ENCODE data around the gene RAPGEF3. TPM values are rescaled to one million over a fixed set of nuclear protein-coding genes. Genes with fewer than 3 reads are reported as not detected.

RAPGEF3 gene
- total and polyA plus RNA-seq, 9 of the 15 experiments (the other 6 are each of a cell fraction or from before 2014, with no cell fraction given): 0.03 to 0.78 (median 0.37) TPM; not detected in 1

DNA sequence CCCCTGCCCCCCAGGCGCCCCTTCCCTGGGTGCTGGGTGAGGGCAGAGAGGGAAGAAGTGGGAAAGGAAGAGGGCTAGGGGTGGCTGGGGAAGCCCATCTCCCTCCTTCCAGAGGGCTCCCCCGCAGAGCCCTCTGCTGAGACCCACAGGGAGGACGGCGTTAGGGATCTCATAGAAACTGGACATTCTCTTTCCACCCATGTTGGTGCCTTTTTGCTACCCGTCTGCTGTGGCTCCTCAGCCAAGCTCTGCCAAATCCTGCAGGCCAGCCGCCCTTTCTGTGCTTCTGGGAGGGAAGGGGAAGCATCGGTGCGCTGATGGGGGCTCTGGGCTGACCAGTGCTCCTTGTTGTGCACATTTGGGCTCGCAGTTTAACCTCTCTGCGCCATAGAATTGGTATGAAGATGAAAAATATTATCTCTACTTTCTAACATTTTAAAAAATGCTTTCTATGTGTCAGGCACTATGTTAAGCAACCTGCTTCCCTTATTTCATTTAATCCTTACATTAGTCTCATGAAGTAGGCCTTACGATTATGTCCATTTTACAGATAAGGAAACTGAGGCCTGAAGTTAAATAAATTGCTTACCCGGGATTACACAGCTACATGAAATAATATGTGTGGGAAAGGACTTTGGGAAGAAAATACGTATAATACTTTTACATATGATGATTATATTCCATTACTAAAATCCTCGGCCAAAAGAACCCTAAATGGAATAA is 15.3 kb upstream of the RAPGEF3 start (continued):
- TF ChIP-seq, protein P1, sequence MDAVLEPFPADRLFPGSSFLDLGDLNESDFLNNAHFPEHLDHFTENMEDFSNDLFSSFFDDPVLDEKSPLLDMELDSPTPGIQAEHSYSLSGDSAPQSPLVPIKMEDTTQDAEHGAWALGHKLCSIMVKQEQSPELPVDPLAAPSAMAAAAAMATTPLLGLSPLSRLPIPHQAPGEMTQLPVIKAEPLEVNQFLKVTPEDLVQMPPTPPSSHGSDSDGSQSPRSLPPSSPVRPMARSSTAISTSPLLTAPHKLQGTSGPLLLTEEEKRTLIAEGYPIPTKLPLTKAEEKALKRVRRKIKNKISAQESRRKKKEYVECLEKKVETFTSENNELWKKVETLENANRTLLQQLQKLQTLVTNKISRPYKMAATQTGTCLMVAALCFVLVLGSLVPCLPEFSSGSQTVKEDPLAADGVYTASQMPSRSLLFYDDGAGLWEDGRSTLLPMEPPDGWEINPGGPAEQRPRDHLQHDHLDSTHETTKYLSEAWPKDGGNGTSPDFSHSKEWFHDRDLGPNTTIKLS (IDR thresholded peaks at IDR 0.05; ENCODE audit: borderline replicate concordance, low read depth): 0 out of 2 replicates have a peak, but pooled peaks have one; percentile 18
- no peak for TF ChIP-seq SRSF3 (IDR thresholded peaks at IDR 0.05; ENCODE audit: insufficient read depth, low read length)
- TF ChIP-seq ZSCAN32 (CRISPR knock-in tag; IDR thresholded peaks at IDR 0.05): no peak
- TF ChIP-seq ZEB2 (IDR thresholded peaks at IDR 0.05): no peak
- peak; percentile 16; the same call in 1 of the 2 replicates for TF ChIP-seq KAT7 (CRISPR knock-in tag; IDR thresholded peaks at IDR 0.05; ENCODE audit: borderline replicate concordance)
- no peak for TF ChIP-seq SNRNP70 (optimal IDR thresholded peaks at IDR 0.05; ENCODE audit: low read depth, low read length)
- peak; percentile 26 to 27; a peak in 1 of 4 replicates for TF ChIP-seq MAZ (CRISPR knock-in tag; conservative IDR thresholded peaks at IDR 0.05 in 1 of 2, IDR thresholded peaks at IDR 0.05 in 1 of 2)
- TF ChIP-seq RBM22 (IDR thresholded peaks at IDR 0.05; ENCODE audit: low read depth, low read length, poor library complexity, severe bottlenecking): no peak
- TF ChIP-seq MEF2A (IDR thresholded peaks at IDR 0.05; ENCODE audit: control insufficient read depth, low read depth, low read length): no peak
- no peak for TF ChIP-seq NFYB (IDR thresholded peaks at IDR 0.05; ENCODE audit: extremely low read depth, insufficient read length)
- TF ChIP-seq HDAC1 (IDR thresholded peaks at IDR 0.05): peak in 1 of 2 experiments; percentile 76; a peak in 1 of 4 replicates
- TF ChIP-seq LCOR (CRISPR knock-in tag; IDR thresholded peaks at IDR 0.05): no peak
- no peak for TF ChIP-seq HMGN3 (IDR thresholded peaks at IDR 0.05; ENCODE audit: borderline replicate concordance, extremely low read depth, insufficient read length, low read depth, low read length)
- no peak for TF ChIP-seq ZNF668 (CRISPR knock-in tag; IDR thresholded peaks at IDR 0.05)
- TF ChIP-seq SAFB2 (IDR thresholded peaks at IDR 0.05; ENCODE audit: borderline replicate concordance, low read depth, low read length, severe bottlenecking): no peak
- TF ChIP-seq, protein P2, sequence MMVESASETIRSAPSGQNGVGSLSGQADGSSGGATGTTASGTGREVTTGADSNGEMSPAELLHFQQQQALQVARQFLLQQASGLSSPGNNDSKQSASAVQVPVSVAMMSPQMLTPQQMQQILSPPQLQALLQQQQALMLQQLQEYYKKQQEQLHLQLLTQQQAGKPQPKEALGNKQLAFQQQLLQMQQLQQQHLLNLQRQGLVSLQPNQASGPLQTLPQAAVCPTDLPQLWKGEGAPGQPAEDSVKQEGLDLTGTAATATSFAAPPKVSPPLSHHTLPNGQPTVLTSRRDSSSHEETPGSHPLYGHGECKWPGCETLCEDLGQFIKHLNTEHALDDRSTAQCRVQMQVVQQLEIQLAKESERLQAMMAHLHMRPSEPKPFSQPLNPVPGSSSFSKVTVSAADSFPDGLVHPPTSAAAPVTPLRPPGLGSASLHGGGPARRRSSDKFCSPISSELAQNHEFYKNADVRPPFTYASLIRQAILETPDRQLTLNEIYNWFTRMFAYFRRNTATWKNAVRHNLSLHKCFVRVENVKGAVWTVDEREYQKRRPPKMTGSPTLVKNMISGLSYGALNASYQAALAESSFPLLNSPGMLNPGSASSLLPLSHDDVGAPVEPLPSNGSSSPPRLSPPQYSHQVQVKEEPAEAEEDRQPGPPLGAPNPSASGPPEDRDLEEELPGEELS (CRISPR knock-in tag; IDR thresholded peaks at IDR 0.05; ENCODE audit: borderline replicate concordance): no peak
- TF ChIP-seq CBFA2T3 (IDR thresholded peaks at IDR 0.05): 0 out of 2 replicates have a peak, but pooled peaks have one; percentile 1
- TF ChIP-seq ELF4 (CRISPR knock-in tag; IDR thresholded peaks at IDR 0.05): no peak
- peak; percentile 16 to 78; a peak in 3 of 4 replicates for TF ChIP-seq RCOR1 (IDR thresholded peaks at IDR 0.05; ENCODE audit: borderline replicate concordance in 1 of 2, low read depth in 2 of 2, low read length in 2 of 2)
- no peak for TF ChIP-seq ZNF586 (CRISPR knock-in tag; conservative IDR thresholded peaks at IDR 0.05)
- no peak for TF ChIP-seq PHB2 (IDR thresholded peaks at IDR 0.05; ENCODE audit: low read depth)
- TF ChIP-seq, protein P3, sequence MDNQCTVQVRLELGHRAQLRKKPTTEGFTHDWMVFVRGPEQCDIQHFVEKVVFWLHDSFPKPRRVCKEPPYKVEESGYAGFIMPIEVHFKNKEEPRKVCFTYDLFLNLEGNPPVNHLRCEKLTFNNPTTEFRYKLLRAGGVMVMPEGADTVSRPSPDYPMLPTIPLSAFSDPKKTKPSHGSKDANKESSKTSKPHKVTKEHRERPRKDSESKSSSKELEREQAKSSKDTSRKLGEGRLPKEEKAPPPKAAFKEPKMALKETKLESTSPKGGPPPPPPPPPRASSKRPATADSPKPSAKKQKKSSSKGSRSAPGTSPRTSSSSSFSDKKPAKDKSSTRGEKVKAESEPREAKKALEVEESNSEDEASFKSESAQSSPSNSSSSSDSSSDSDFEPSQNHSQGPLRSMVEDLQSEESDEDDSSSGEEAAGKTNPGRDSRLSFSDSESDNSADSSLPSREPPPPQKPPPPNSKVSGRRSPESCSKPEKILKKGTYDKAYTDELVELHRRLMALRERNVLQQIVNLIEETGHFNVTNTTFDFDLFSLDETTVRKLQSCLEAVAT (IDR thresholded peaks at IDR 0.05): peak in 1 of 2 experiments; percentile 1; a peak in 1 of 4 replicates
